HEK293 (cell line): ENCODE results near the gene FRMD4A.

ENCODE experiments used
- CTCF ChIA-PET: fragments of 350-600 bp; formaldehyde crosslinking; extraction: SDS; loops from one replicate; lab custom pipeline; 2021; ENCODE audit warnings: antibody characterized with exemption; lab: Yijun Ruan, JAX
- POLR2A ChIA-PET: fragments of 300-600 bp; formaldehyde crosslinking; extraction: SDS; loops from one replicate; lab custom pipeline; 2020; ENCODE audit warnings: antibody characterized with exemption, inconsistent platforms; lab: Yijun Ruan, JAX
- H3K27ac ChIP-seq: fragments of 200-500 bp; sonication (Bioruptor generic); 2 replicates; pipeline ENCODE4 v1.5.1; 2014; ENCODE audit warnings: low read depth, low read length, control low read depth, inconsistent platforms; ENCODE audit errors: extremely low read depth
- H3K36me3 ChIP-seq, 2 experiments: fragments of 200-500 bp in 1 of 2; sonication (Bioruptor generic) in 1 of 2; 1 replicate in 1 of 2; 2 replicates in 1 of 2; pipeline ENCODE4 v1.5.1; 2014 to 2017; ENCODE audit warnings: inconsistent platforms in 2 of 2, low read length in 2 of 2; ENCODE audit not compliant: control insufficient read depth in 2 of 2, insufficient read depth in 1 of 2
- H3K4me1 ChIP-seq: fragments of 200-500 bp; sonication (Bioruptor generic); 2 replicates; pipeline ENCODE4 v1.5.1; 2014; ENCODE audit warnings: mild to moderate bottlenecking, low read length, inconsistent platforms; ENCODE audit not compliant: control insufficient read depth, insufficient read depth
- H3K4me3 ChIP-seq: 2 replicates; pipeline ENCODE4 v1.5.1; 2011; ENCODE audit warnings: low read depth, mild to moderate bottlenecking, control low read depth, low read length, moderate library complexity
- H3K9me3 ChIP-seq: fragments of 200-500 bp; sonication (Bioruptor generic); 2 replicates; pipeline ENCODE4 v1.5.1; 2014; ENCODE audit warnings: low read depth, low read length, inconsistent platforms; ENCODE audit not compliant: control insufficient read depth, insufficient read depth
- HOXC10 ChIP-seq: sonication (generic); formaldehyde crosslinking; IDR thresholded peaks from 2 replicates; pipeline ENCODE4 v1.8.1; 2023; ENCODE audit warnings: mild to moderate bottlenecking, missing genetic modification reagents
- KLF1 ChIP-seq: fragments of 450-650 bp; formaldehyde crosslinking; IDR thresholded peaks from 2 replicates; pipeline ENCODE4 v1.5.1; 2016; ENCODE audit warnings: missing biosample characterization, missing genetic modification characterization
- KLF7 ChIP-seq: fragments of 450-650 bp; formaldehyde crosslinking; IDR thresholded peaks from 2 replicates; pipeline ENCODE4 v1.5.1; 2016; ENCODE audit warnings: missing biosample characterization, missing genetic modification characterization, borderline replicate concordance
- ZFP3 ChIP-seq: fragments of 450-650 bp; formaldehyde crosslinking; IDR thresholded peaks from 2 replicates; pipeline ENCODE4 v1.5.1; 2016; ENCODE audit warnings: low read depth, missing biosample characterization, missing genetic modification characterization
- ZNF184 ChIP-seq: fragments of 450-650 bp; IDR thresholded peaks from 2 replicates; pipeline ENCODE4 v1.5.1; 2018; ENCODE audit warnings: missing biosample characterization, mild to moderate bottlenecking, missing genetic modification characterization
- ZNF354C ChIP-seq: fragments of 450-650 bp; formaldehyde crosslinking; IDR thresholded peaks from 2 replicates; pipeline ENCODE4 v1.5.1; 2016; ENCODE audit warnings: missing biosample characterization, missing genetic modification characterization, low read depth, borderline replicate concordance
- ZNF560 ChIP-seq: fragments of 450-650 bp; formaldehyde crosslinking; IDR thresholded peaks from 2 replicates; pipeline ENCODE4 v1.5.1; 2017; ENCODE audit warnings: missing biosample characterization, missing genetic modification characterization, borderline replicate concordance
- ZNF585B ChIP-seq: fragments of 450-650 bp; formaldehyde crosslinking; IDR thresholded peaks from 2 replicates; pipeline ENCODE4 v1.5.1; 2016; ENCODE audit warnings: missing biosample characterization, missing genetic modification characterization
- ZNF664 ChIP-seq: fragments of 450-650 bp; formaldehyde crosslinking; IDR thresholded peaks from 2 replicates; pipeline ENCODE4 v1.5.1; 2016; ENCODE audit warnings: missing biosample characterization, missing genetic modification characterization
- ZNF776 ChIP-seq: fragments of 450-650 bp; formaldehyde crosslinking; IDR thresholded peaks from 2 replicates; pipeline ENCODE4 v1.5.0; 2017; ENCODE audit warnings: missing biosample characterization, missing genetic modification characterization, borderline replicate concordance
- ZNF843 ChIP-seq: fragments of 450-650 bp; formaldehyde crosslinking; IDR thresholded peaks from 2 replicates; pipeline ENCODE4 v1.5.1; 2016; ENCODE audit warnings: missing biosample characterization, missing genetic modification characterization
- TF ChIP-seq, protein P1 (sequence below): fragments of 450-650 bp; formaldehyde crosslinking; IDR thresholded peaks from 2 replicates; pipeline ENCODE4 v1.5.1; 2016; ENCODE audit warnings: missing biosample characterization, missing genetic modification characterization
- TF ChIP-seq, protein P2 (sequence below): fragments of 450-650 bp; formaldehyde crosslinking; IDR thresholded peaks from 2 replicates; pipeline ENCODE4 v1.5.1; 2016; ENCODE audit warnings: missing biosample characterization, missing genetic modification characterization, borderline replicate concordance
- TF ChIP-seq, protein P3 (sequence below): fragments of 450-650 bp; formaldehyde crosslinking; IDR thresholded peaks from 2 replicates; pipeline ENCODE4 v1.5.1; 2016; ENCODE audit warnings: missing biosample characterization, missing genetic modification characterization

FRMD4A gene

GRCh38 chr10:14296065-14296709 lies 34.5 kb downstream of the FRMD4A start (continued):
- TF ChIP-seq ZNF776 (tag by site-specific recombination) = no peak
- TF ChIP-seq KLF1 (tag by site-specific recombination) = no peak

- Histone ChIP-seq H3K4me3 (no peak overlapping the region), H3K9me3 (no peaks in the 10 kb centered on the region), H3K4me1 (no peaks in the 10 kb centered on the region), H3K36me3 (no peaks in the 10 kb centered on the region), H3K27ac (no peak overlapping the region)
- CTCF ChIA-PET = interaction anchor here (1.2 kb wide), 1 partner anchor 32 kb away, joined by 4 read pairs; no protein-coding TSS in a partner anchor
- no peak for TF ChIP-seq ZNF585B
- TF ChIP-seq ZNF560 = no peak
- no peak for TF ChIP-seq ZNF843 (tag by site-specific recombination)
- TF ChIP-seq ZNF184 (tag by site-specific recombination) = no peak
- TF ChIP-seq, protein P1, sequence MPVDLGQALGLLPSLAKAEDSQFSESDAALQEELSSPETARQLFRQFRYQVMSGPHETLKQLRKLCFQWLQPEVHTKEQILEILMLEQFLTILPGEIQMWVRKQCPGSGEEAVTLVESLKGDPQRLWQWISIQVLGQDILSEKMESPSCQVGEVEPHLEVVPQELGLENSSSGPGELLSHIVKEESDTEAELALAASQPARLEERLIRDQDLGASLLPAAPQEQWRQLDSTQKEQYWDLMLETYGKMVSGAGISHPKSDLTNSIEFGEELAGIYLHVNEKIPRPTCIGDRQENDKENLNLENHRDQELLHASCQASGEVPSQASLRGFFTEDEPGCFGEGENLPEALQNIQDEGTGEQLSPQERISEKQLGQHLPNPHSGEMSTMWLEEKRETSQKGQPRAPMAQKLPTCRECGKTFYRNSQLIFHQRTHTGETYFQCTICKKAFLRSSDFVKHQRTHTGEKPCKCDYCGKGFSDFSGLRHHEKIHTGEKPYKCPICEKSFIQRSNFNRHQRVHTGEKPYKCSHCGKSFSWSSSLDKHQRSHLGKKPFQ (tag by site-specific recombination) = no peak
- no peak for TF ChIP-seq HOXC10 (CRISPR knock-in tag)
- no peak for TF ChIP-seq ZNF354C (tag by site-specific recombination)
- no peak for TF ChIP-seq KLF7 (tag by site-specific recombination)
- POLR2A ChIA-PET = no interaction called here
Measured at GRCh38 chr10:14294347-14295059, 36.2 kb downstream of the FRMD4A start.

DNA sequence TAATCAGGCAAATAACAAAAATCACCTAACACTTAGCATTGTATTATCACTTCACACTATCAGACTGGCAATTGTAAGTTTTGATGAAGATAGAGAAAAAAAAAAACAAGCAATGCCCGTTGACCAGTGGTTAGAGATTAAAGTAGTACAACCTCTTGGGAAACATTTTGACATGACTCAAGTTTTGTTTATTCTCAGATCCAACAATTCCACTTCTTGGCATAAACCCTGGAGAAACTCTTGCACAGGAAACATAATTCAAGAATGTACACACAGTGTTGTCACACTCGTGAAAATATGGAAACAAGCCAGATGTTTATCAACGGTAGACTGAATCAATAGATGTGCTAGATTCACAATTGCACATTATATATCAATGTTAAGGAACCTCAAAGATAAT lies 37.2 kb downstream of the FRMD4A start:
- H3K36me3 ChIP-seq = no peaks in the 10 kb centered on the region
- H3K9me3 ChIP-seq = no peaks in the 10 kb centered on the region
- H3K4me1 ChIP-seq = no peaks in the 10 kb centered on the region
- no peak overlapping the region for H3K27ac ChIP-seq
- ChIA-PET POLR2A (no interaction called here), CTCF (no interaction called here)
- TF ChIP-seq ZFP3 (tag by site-specific recombination) (no peak), ZNF664 (tag by site-specific recombination) (no peak)
- TF ChIP-seq, protein P2, sequence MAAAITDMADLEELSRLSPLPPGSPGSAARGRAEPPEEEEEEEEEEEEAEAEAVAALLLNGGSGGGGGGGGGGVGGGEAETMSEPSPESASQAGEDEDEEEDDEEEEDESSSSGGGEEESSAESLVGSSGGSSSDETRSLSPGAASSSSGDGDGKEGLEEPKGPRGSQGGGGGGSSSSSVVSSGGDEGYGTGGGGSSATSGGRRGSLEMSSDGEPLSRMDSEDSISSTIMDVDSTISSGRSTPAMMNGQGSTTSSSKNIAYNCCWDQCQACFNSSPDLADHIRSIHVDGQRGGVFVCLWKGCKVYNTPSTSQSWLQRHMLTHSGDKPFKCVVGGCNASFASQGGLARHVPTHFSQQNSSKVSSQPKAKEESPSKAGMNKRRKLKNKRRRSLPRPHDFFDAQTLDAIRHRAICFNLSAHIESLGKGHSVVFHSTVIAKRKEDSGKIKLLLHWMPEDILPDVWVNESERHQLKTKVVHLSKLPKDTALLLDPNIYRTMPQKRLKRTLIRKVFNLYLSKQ (tag by site-specific recombination) = no peak
- TF ChIP-seq, protein P3, sequence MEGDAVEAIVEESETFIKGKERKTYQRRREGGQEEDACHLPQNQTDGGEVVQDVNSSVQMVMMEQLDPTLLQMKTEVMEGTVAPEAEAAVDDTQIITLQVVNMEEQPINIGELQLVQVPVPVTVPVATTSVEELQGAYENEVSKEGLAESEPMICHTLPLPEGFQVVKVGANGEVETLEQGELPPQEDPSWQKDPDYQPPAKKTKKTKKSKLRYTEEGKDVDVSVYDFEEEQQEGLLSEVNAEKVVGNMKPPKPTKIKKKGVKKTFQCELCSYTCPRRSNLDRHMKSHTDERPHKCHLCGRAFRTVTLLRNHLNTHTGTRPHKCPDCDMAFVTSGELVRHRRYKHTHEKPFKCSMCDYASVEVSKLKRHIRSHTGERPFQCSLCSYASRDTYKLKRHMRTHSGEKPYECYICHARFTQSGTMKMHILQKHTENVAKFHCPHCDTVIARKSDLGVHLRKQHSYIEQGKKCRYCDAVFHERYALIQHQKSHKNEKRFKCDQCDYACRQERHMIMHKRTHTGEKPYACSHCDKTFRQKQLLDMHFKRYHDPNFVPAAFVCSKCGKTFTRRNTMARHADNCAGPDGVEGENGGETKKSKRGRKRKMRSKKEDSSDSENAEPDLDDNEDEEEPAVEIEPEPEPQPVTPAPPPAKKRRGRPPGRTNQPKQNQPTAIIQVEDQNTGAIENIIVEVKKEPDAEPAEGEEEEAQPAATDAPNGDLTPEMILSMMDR (tag by site-specific recombination) = no peak
- TF ChIP-seq, all 188 proteins: peak for 0
- no peak overlapping the region for H3K4me3 ChIP-seq
